ENCODE data around the gene CRAT. TPM values are rescaled to one million over a fixed set of nuclear protein-coding genes. Genes with fewer than 3 reads are reported as not detected.

The CRAT gene
- total RNA-seq, 1 experiment from 2014 or later = 38.8 TPM

GRCh38 chr9:129075996-129076639 lies 34.5 kb downstream of the CRAT start:
- DNase-seq (ENCODE audit: low read depth, low spot score) (no peak), ATAC-seq (no peak)
- TF ChIP-seq POLR2AphosphoS5 (IDR thresholded peaks at IDR 0.05; ENCODE audit: low read depth, low read length) (no peak), TCF7L2 (IDR thresholded peaks at IDR 0.05; ENCODE audit: low read depth, low read length) (no peak), REST (IDR thresholded peaks at IDR 0.05; ENCODE audit: insufficient read depth in 1 of 2, low read depth in 2 of 2, low read length in 1 of 2) (no peak), SIN3A (IDR thresholded peaks at IDR 0.05; ENCODE audit: borderline replicate concordance, insufficient read depth, low read depth, low read length) (no peak)
- TF ChIP-seq, protein P1, sequence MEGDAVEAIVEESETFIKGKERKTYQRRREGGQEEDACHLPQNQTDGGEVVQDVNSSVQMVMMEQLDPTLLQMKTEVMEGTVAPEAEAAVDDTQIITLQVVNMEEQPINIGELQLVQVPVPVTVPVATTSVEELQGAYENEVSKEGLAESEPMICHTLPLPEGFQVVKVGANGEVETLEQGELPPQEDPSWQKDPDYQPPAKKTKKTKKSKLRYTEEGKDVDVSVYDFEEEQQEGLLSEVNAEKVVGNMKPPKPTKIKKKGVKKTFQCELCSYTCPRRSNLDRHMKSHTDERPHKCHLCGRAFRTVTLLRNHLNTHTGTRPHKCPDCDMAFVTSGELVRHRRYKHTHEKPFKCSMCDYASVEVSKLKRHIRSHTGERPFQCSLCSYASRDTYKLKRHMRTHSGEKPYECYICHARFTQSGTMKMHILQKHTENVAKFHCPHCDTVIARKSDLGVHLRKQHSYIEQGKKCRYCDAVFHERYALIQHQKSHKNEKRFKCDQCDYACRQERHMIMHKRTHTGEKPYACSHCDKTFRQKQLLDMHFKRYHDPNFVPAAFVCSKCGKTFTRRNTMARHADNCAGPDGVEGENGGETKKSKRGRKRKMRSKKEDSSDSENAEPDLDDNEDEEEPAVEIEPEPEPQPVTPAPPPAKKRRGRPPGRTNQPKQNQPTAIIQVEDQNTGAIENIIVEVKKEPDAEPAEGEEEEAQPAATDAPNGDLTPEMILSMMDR (IDR thresholded peaks at IDR 0.05) = no peak
- in situ Hi-C loops (cut with HindIII; ENCODE audit: low pct_unique_long_range_greater_than_20kb, low sequenced_read_pairs) (no loop called here), intact Hi-C loops (cut with micrococcal nuclease; ENCODE audit: unreplicated experiment) (no loop called here)
- no TSS peak for BruUV-seq (replicated peaks)
- H3K36me3 ChIP-seq (ENCODE audit: control insufficient read depth, insufficient read depth, low read length) = no peaks in the 10 kb centered on the region
- no peaks in the 10 kb centered on the region for H3K27me3 ChIP-seq (ENCODE audit: control insufficient read depth, insufficient read depth, low read length)
- H3K4me3 ChIP-seq (ENCODE audit: low read depth in 2 of 2, low read length in 2 of 2) = no peak overlapping the region
- no peak overlapping the region for H3K27ac ChIP-seq (ENCODE audit: low read length)
- CTCF ChIA-PET = no interaction called here
- POLR2A ChIA-PET = no interaction called here
- H3K9me3 ChIP-seq (ENCODE audit: control insufficient read depth, insufficient read depth, low read depth, low read length) = no peaks in the 10 kb centered on the region
- 0 out of 2 replicates have a peak, but pooled peaks cover 3% of the 10 kb centered on the region for H3K4me1 ChIP-seq (ENCODE audit: control insufficient read depth, insufficient read depth, low read length)

DNA sequence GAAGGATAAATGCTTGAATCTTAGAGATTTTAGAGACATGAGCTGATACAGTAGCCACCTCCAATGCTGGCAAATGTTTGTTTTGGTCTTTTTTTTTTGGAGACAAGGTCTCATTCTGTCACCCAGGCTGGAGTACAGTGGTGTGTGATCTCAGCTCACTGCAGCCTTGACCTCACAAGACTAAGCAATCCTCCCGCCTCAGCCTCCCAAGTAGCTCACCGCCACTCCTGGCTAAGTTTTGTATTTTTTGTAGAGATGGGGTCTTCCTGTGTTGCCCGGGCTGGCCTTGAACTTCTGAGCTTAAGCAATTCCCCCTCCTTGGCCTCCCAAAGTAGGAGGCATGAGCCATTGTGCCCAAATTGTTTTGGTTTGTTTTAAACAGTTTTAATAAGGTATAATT lies 36.5 kb downstream of the CRAT start:
- intact Hi-C loops (cut with micrococcal nuclease; ENCODE audit: unreplicated experiment) = no loop called here
- Histone ChIP-seq H3K27me3 (ENCODE audit: control insufficient read depth, insufficient read depth, low read length) (no peaks in the 10 kb centered on the region), H3K36me3 (ENCODE audit: control insufficient read depth, insufficient read depth, low read length) (no peaks in the 10 kb centered on the region), H3K9me3 (ENCODE audit: control insufficient read depth, insufficient read depth, low read depth, low read length) (no peaks in the 10 kb centered on the region), H3K4me3 (ENCODE audit: low read depth in 2 of 2, low read length in 2 of 2) (no peak overlapping the region), H3K27ac (ENCODE audit: low read length) (no peak overlapping the region), H3K4me1 (ENCODE audit: control insufficient read depth, insufficient read depth, low read length) (no peaks in the 10 kb centered on the region)
- ATAC-seq (no peak), DNase-seq (ENCODE audit: low read depth, low spot score) (no peak)
- TF ChIP-seq, protein P1 (IDR thresholded peaks at IDR 0.05) = no peak
- no peak for TF ChIP-seq TCF7L2 (IDR thresholded peaks at IDR 0.05; ENCODE audit: low read depth, low read length)
- TF ChIP-seq POLR2AphosphoS5 (IDR thresholded peaks at IDR 0.05; ENCODE audit: low read depth, low read length) = no peak
- no peak for TF ChIP-seq REST (IDR thresholded peaks at IDR 0.05; ENCODE audit: insufficient read depth in 1 of 2, low read depth in 2 of 2, low read length in 1 of 2)
- no peak for TF ChIP-seq SIN3A (IDR thresholded peaks at IDR 0.05; ENCODE audit: borderline replicate concordance, insufficient read depth, low read depth, low read length)
- POLR2A ChIA-PET = no interaction called here
- no TSS peak for BruUV-seq (replicated peaks)
- CTCF ChIA-PET = no interaction called here
- in situ Hi-C loops (cut with HindIII; ENCODE audit: low pct_unique_long_range_greater_than_20kb, low sequenced_read_pairs) = no loop called here
